GM23248 (cell line): Measurements from ENCODE around the gene PHLDB3.

Experiments used
- EZH2 ChIP-seq: fragments of 200-600 bp; sonication (generic); IDR thresholded peaks from 2 replicates; pipeline ENCODE4 v1.6.1; 2018; ENCODE audit warnings: antibody characterized with exemption, mild to moderate bottlenecking; ENCODE audit not compliant: insufficient read depth, poor library complexity, severe bottlenecking
- EZH2phosphoT487 ChIP-seq: fragments of 200-600 bp; sonication (generic); IDR thresholded peaks from 2 replicates; pipeline ENCODE4 v1.6.1; 2018; ENCODE audit warnings: antibody characterized with exemption, moderate library complexity, mild to moderate bottlenecking, low read depth; ENCODE audit not compliant: insufficient read depth

GRCh38 chr19:43538922-43539321 is 34.4 kb upstream of the PHLDB3 start:
- TF ChIP-seq EZH2 (no peak), EZH2phosphoT487 (no peak)
